HEK293 (cell line): ENCODE data around the gene VEPH1.

ENCODE experiments used
- CTCF ChIA-PET: fragments of 350-600 bp; formaldehyde crosslinking; extraction: SDS; loops from one replicate; lab custom pipeline; 2021; ENCODE audit warnings: antibody characterized with exemption; lab: Yijun Ruan, JAX
- POLR2A ChIA-PET: fragments of 300-600 bp; formaldehyde crosslinking; extraction: SDS; loops from one replicate; lab custom pipeline; 2020; ENCODE audit warnings: antibody characterized with exemption, inconsistent platforms; lab: Yijun Ruan, JAX
- H3K27ac ChIP-seq: fragments of 200-500 bp; sonication (Bioruptor generic); 2 replicates; pipeline ENCODE4 v1.5.1; 2014; ENCODE audit warnings: low read depth, low read length, control low read depth, inconsistent platforms; ENCODE audit errors: extremely low read depth
- H3K36me3 ChIP-seq, 2 experiments: fragments of 200-500 bp in 1 of 2; sonication (Bioruptor generic) in 1 of 2; 1 replicate in 1 of 2; 2 replicates in 1 of 2; pipeline ENCODE4 v1.5.1; 2014 to 2017; ENCODE audit warnings: inconsistent platforms in 2 of 2, low read length in 2 of 2; ENCODE audit not compliant: control insufficient read depth in 2 of 2, insufficient read depth in 1 of 2
- H3K4me1 ChIP-seq: fragments of 200-500 bp; sonication (Bioruptor generic); 2 replicates; pipeline ENCODE4 v1.5.1; 2014; ENCODE audit warnings: mild to moderate bottlenecking, low read length, inconsistent platforms; ENCODE audit not compliant: control insufficient read depth, insufficient read depth
- H3K4me3 ChIP-seq: 2 replicates; pipeline ENCODE4 v1.5.1; 2011; ENCODE audit warnings: low read depth, mild to moderate bottlenecking, control low read depth, low read length, moderate library complexity
- H3K9me3 ChIP-seq: fragments of 200-500 bp; sonication (Bioruptor generic); 2 replicates; pipeline ENCODE4 v1.5.1; 2014; ENCODE audit warnings: low read depth, low read length, inconsistent platforms; ENCODE audit not compliant: control insufficient read depth, insufficient read depth
- ELK4 ChIP-seq: IDR thresholded peaks from 2 replicates; pipeline ENCODE4 v1.6.1; 2011; ENCODE audit warnings: mild to moderate bottlenecking, low read depth, low read length, borderline replicate concordance
- GFI1B ChIP-seq: fragments of 450-650 bp; formaldehyde crosslinking; IDR thresholded peaks from 2 replicates; pipeline ENCODE4 v1.5.1; 2016; ENCODE audit warnings: missing biosample characterization, missing genetic modification characterization
- INSM2 ChIP-seq: fragments of 450-650 bp; formaldehyde crosslinking; IDR thresholded peaks from 2 replicates; pipeline ENCODE4 v1.5.1; 2016; ENCODE audit warnings: missing biosample characterization, missing genetic modification characterization
- KLF16 ChIP-seq: fragments of 450-650 bp; formaldehyde crosslinking; IDR thresholded peaks from 2 replicates; pipeline ENCODE4 v1.5.1; 2017; ENCODE audit warnings: missing biosample characterization, missing genetic modification characterization
- KLF17 ChIP-seq: fragments of 450-650 bp; formaldehyde crosslinking; IDR thresholded peaks from 2 replicates; pipeline ENCODE4 v1.5.1; 2016; ENCODE audit warnings: missing biosample characterization, missing genetic modification characterization
- PRDM6 ChIP-seq: fragments of 450-650 bp; formaldehyde crosslinking; IDR thresholded peaks from 2 replicates; pipeline ENCODE4 v1.5.1; 2017; ENCODE audit warnings: missing biosample characterization, missing genetic modification characterization
- REPIN1 ChIP-seq: fragments of 450-650 bp; formaldehyde crosslinking; IDR thresholded peaks from 2 replicates; pipeline ENCODE4 v1.5.1; 2017; ENCODE audit warnings: missing biosample characterization, missing genetic modification characterization, low read depth
- WT1 ChIP-seq: fragments of 450-650 bp; formaldehyde crosslinking; IDR thresholded peaks from 2 replicates; pipeline ENCODE4 v1.5.1; 2016; ENCODE audit warnings: missing biosample characterization, missing genetic modification characterization
- ZBTB10 ChIP-seq: fragments of 450-650 bp; formaldehyde crosslinking; IDR thresholded peaks from 2 replicates; pipeline ENCODE4 v1.5.1; 2016; ENCODE audit warnings: missing biosample characterization, missing genetic modification characterization
- ZNF10 ChIP-seq: fragments of 450-650 bp; formaldehyde crosslinking; IDR thresholded peaks from 2 replicates; pipeline ENCODE4 v1.5.1; 2017; ENCODE audit warnings: missing biosample characterization, missing genetic modification characterization
- ZNF157 ChIP-seq: fragments of 450-650 bp; formaldehyde crosslinking; IDR thresholded peaks from 2 replicates; pipeline ENCODE4 v1.5.1; 2016; ENCODE audit warnings: missing biosample characterization, missing genetic modification characterization
- ZNF404 ChIP-seq: fragments of 450-650 bp; formaldehyde crosslinking; IDR thresholded peaks from 2 replicates; pipeline ENCODE4 v1.5.1; 2017; ENCODE audit warnings: missing biosample characterization, missing genetic modification characterization
- ZNF426 ChIP-seq: fragments of 450-650 bp; formaldehyde crosslinking; IDR thresholded peaks from 2 replicates; pipeline ENCODE4 v1.5.1; 2017; ENCODE audit warnings: missing biosample characterization, missing genetic modification characterization, mild to moderate bottlenecking, inconsistent platforms, moderate library complexity
- ZNF449 ChIP-seq: fragments of 450-650 bp; formaldehyde crosslinking; IDR thresholded peaks from 2 replicates; pipeline ENCODE4 v1.5.1; 2017; ENCODE audit warnings: missing biosample characterization, mild to moderate bottlenecking, missing genetic modification characterization, moderate library complexity
- ZNF510 ChIP-seq: fragments of 450-650 bp; formaldehyde crosslinking; IDR thresholded peaks from 2 replicates; pipeline ENCODE4 v1.5.1; 2018; ENCODE audit warnings: mild to moderate bottlenecking, missing genetic modification characterization, missing biosample characterization; ENCODE audit not compliant: insufficient replicate concordance
- ZNF549 ChIP-seq: fragments of 450-650 bp; IDR thresholded peaks from 2 replicates; pipeline ENCODE4 v1.5.1; 2018; ENCODE audit warnings: missing biosample characterization, missing genetic modification characterization, mild to moderate bottlenecking, inconsistent platforms, moderate library complexity
- ZNF658 ChIP-seq: fragments of 450-650 bp; formaldehyde crosslinking; IDR thresholded peaks from 2 replicates; pipeline ENCODE4; 2016; ENCODE audit warnings: missing biosample characterization, missing genetic modification characterization
- ZNF692 ChIP-seq: fragments of 450-650 bp; formaldehyde crosslinking; IDR thresholded peaks from 2 replicates; pipeline ENCODE4 v1.5.1; 2016; ENCODE audit warnings: missing biosample characterization, missing genetic modification characterization
- ZNF747 ChIP-seq: fragments of 450-650 bp; formaldehyde crosslinking; IDR thresholded peaks from 2 replicates; pipeline ENCODE4 v1.5.1; 2016; ENCODE audit warnings: missing biosample characterization, missing genetic modification characterization

Gene VEPH1

GRCh38 chr3:157549498-157549897, 46.3 kb upstream of the VEPH1 start:
- TF ChIP-seq WT1 (tag by site-specific recombination), result no peak
- TF ChIP-seq REPIN1 (tag by site-specific recombination), result no peak
- TF ChIP-seq ZNF747 (tag by site-specific recombination), result no peak
- no peak for TF ChIP-seq ZNF404
- TF ChIP-seq ZNF510 (tag by site-specific recombination), result no peak
- TF ChIP-seq KLF16, result no peak
- TF ChIP-seq ZNF658, result no peak
- no peak for TF ChIP-seq ZNF692 (tag by site-specific recombination)
- TF ChIP-seq ZNF549 (tag by site-specific recombination), result no peak
- no peak for TF ChIP-seq ZNF449
- no peaks in the 10 kb centered on the region for H3K9me3 ChIP-seq
- no peaks in the 10 kb centered on the region for H3K36me3 ChIP-seq
- no peak overlapping the region for H3K27ac ChIP-seq
- ChIA-PET CTCF (no interaction called here), POLR2A (no interaction called here)
- no peaks in the 10 kb centered on the region for H3K4me1 ChIP-seq
- no peak overlapping the region for H3K4me3 ChIP-seq

GRCh38 chr3:157544501-157545130, 41.4 kb upstream of the VEPH1 start:
- H3K4me3 ChIP-seq, result no peak overlapping the region
- no peaks in the 10 kb centered on the region for H3K36me3 ChIP-seq
- H3K27ac ChIP-seq, result no peak overlapping the region
- no peaks in the 10 kb centered on the region for H3K9me3 ChIP-seq
- H3K4me1 ChIP-seq, result no peaks in the 10 kb centered on the region
- ChIA-PET POLR2A (no interaction called here), CTCF (interaction anchor here (5.2 kb wide), 1 partner anchor 12 kb away, joined by 23 read pairs; no protein-coding TSS in a partner anchor)
- TF ChIP-seq INSM2 (no peak), ZNF426 (tag by site-specific recombination) (no peak), ZNF10 (no peak), ZBTB10 (tag by site-specific recombination) (no peak), KLF16 (no peak), ELK4 (no peak), KLF17 (no peak), GFI1B (tag by site-specific recombination) (no peak), PRDM6 (tag by site-specific recombination) (no peak), ZNF157 (tag by site-specific recombination) (no peak)
